M059J (cell line): ENCODE results near the gene C3orf18. TPM values are rescaled to one million over a fixed set of nuclear protein-coding genes. Genes with fewer than 3 reads are reported as not detected.

Source experiments
- DNase-seq: peaks from one replicate; pipeline ENCODE4 v3.0.0-alpha.2; 2012; ENCODE audit warnings: low read depth
- total RNA-seq: library from RNA; depleted of rRNA; stranded (reverse); fragments of >200 nt; shearing (Covaris generic); gene quantifications from 2 replicates; pipeline ENCODE4 v1.2.3, GENCODE V29; 2014

Gene C3orf18
- total RNA-seq, 1 experiment from 2014 or later = 2.7 TPM

DNA sequence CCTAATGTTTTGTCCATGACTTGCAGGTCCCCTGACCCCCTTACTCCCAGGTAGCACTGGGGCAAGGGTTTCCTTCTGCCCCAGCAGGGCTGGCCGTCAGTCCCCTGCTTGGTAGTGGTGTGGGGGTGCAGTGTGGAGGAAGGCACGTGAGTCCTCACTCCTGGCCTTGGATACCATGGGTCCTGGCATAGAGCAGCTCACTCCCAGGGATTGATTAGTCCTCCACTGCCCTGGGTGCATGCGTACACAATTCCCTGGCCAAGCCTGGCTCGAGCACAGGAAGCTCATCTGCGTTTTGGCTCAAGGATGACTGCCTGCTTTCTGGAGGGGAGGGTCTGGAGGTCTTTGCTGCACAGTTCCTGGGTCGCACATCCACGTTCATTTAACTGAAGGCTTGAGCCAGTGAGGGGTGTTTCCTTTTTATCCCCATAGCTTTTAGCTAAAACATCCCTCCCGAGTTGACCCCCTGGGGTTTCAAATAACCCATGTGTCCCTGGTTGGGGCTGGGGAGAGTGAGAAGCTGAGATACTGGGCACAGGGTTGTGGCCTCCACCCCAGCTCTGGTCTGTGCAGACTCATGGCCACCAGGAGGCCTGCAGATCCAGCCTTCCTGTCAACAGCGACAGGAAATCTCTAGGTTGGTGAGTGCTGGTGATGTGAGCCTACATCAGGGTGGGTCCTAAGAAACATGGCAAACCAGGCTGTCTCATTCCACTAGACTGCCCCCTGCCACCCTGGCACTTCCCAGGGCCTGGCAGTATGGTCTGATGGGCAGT, 13.3 kb upstream of the C3orf18 start:
- no peak for DNase-seq

DNA sequence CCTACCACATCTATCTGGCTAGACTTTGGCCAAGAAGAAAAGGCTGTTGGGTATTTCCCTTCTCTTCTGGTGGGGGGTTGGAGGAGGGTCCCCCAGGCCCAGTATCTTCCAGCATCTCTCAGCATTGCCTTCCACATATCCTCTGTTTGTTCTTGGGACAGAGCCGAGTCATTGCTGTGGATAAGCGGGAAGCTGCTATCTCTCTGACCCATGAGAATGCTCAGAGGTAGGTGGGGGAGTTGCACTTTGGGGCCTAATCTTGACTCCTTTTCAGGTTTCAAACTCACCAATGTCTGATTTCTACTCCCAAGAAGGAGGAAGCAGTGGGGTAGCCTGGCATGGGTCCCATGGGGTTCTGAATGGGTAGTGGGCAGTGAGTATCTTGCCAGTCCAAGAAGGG, 9.8 kb upstream of the C3orf18 start:
- no peak for DNase-seq

GRCh38 chr3:50575372-50575771, 7.8 kb upstream of the C3orf18 start:
- peak; percentile 74 for DNase-seq

- DNase-seq = no peak
Observed at GRCh38 chr3:50574444-50574831, 6.9 kb upstream of the C3orf18 start.

GRCh38 chr3:50573566-50574443, 6.3 kb upstream of the C3orf18 start:
- no peak for DNase-seq

DNA sequence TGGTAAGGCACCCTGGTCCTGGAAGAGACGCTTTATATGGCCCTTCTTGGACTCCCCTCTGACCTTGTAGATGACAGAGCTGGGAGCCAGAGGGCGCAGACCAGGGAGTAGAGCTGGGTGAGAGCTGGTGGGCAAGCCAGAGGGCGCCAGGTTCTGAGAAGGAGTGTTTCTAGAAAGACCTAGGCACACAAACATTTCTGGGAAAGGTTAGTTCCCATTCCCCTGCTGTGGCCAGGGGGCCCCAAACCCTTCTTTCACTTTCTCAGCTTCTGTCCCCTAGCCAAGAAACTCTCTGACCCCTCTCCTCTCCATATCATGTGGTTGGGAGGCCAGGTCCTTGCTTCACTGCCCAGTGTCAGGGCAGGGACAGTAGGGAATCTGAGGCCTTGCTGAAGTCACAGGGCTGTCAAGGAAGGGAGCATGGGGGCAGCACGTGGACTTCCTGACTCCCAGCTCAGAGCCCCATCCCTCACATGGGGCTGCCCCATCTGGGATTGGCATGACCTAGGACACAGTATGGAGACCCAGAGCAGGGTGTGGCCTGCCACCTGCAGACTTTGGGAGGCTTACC, 5.3 kb upstream of the C3orf18 start:
- DNase-seq = no peak

DNA sequence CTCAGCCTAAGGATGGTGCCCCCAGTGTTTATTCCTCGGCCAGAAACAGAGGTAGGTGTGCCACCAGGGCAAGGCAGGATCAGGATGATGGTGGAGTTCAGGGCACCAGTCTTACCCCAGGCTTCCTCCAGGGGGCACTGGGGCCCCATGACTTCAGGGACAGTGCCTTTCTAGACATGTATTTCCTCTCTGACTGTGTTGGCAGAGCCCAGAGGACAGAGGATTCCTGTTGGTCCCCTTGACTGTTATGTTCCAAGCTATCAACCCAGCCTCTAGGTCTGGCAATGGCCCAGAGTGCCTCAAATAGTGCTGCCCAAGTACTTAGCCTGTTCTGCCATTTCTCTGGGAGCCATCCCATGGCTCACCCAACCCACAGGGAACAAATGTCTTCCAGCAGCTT, 4.6 kb upstream of the C3orf18 start:
- peak; percentile 54 for DNase-seq

DNA sequence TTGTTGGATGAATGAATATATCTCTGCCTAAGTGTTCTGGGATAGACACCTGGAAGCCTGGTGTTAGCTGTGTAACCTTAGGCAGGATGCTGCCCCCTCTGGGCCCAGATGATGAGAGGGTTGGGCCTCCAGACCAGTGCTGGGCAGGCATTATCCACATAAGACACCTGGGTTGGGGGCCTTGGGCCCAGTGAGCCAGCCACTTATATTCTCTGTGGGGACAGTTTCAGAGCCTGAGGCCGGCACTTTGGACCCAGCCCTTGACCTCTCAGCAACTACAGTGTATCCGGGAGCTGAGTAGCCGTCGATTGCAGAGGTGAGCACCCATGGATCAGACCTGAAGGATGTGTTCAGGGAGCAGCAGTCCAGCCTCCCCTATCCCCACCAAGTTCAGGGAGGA, 3.9 kb upstream of the C3orf18 start:
- DNase-seq = no peak

DNA sequence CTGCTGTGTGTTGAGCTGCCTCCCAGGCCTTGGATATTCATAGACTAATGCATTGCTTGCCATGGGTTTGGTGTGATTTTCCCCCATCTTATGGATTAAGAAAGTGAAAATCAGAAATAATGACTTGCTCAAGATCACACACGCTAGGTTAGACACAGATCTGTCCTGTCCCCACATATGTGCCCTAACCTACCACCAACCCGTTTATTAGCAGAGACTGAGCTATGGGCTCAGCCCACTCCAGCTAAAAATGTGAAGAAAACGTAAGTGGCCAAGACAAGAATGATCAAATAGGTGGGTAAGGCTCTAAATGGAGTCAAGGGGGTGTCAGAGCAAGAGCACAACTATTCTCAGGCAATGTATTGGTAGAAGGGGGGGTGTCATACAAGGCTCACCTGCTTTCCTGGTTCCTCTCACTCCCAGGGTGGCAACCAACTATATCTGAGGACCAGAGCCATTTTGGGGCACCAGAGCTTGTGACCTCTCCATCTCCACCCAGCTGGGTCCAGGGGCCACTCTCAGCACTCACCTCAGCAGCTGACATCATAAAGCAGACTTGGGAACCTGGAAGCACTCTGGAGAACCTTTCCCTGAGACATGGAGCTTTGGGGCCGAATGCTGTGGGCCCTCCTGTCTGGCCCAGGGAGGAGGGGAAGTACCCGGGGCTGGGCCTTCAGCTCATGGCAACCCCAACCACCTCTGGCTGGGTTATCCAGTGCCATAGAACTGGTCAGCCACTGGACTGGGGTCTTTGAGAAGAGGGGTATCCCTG, 3.1 kb upstream of the C3orf18 start:
- DNase-seq = no peak

GRCh38 chr3:50568947-50569749, 1.6 kb upstream of the C3orf18 start, which contains the start of gene HEMK1:
Gene HEMK1 (plus strand): TSS chr3:50569522. CDS start chr3:50571105, 1,583 bp downstream.
- DNase-seq = peak; percentile 85

- no peak for DNase-seq
Observed at GRCh38 chr3:50567011-50567385, 549 bp downstream of the C3orf18 start.

GRCh38 chr3:50564321-50564720, 3.2 kb downstream of the C3orf18 start:
- DNase-seq = no peak

GRCh38 chr3:50563867-50564266, 3.7 kb downstream of the C3orf18 start:
- DNase-seq = no peak

- peak; percentile 88 for DNase-seq
Observed at GRCh38 chr3:50562861-50563260, 4.7 kb downstream of the C3orf18 start.

GRCh38 chr3:50559702-50560101, 7.8 kb downstream of the C3orf18 start:
- peak; percentile 56 for DNase-seq

DNA sequence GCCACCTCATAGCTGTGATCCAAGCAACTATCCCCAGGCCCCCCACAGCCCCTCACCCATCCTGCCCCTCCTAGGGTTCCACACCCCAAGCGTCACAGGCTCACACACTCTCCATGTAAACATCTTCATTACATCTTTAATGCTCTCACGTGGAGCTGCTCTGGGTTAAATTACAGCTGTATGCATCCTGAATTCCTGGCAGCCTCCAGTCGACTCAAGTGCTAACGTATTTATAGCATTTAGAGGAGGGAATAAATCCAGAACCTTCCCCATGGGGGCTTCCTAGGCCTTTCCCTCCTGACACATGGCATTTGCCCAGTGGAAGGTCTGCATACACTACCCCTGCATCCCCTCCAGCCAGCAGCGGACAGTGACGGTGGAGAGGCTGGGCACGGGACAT, 9.6 kb downstream of the C3orf18 start:
- DNase-seq = no peak

GRCh38 chr3:50557106-50557505, 10.4 kb downstream of the C3orf18 start:
- no peak for DNase-seq

DNA sequence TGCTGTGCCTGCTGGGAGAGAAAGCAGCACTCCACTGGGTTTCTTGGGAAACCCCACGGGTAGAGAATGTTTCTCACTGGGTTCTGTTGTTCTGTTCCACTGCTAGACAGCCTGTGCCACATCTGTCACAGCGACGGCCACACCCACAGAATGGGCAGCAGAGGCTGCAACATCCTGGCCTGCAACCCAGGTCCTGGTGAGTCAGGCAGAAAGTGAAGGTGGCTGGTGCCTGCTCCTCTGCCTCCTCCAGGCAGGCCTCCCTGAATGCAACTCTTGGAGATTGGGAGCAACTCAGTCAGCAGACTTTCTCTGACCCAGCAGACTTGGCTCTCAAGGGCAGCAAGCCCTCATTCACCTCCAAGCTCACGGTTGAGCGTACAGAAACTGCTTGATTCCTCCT, 13.0 kb downstream of the C3orf18 start:
- no peak for DNase-seq

- DNase-seq = peak; percentile 16
Observed at GRCh38 chr3:50552598-50552997, 14.9 kb downstream of the C3orf18 start.

DNA sequence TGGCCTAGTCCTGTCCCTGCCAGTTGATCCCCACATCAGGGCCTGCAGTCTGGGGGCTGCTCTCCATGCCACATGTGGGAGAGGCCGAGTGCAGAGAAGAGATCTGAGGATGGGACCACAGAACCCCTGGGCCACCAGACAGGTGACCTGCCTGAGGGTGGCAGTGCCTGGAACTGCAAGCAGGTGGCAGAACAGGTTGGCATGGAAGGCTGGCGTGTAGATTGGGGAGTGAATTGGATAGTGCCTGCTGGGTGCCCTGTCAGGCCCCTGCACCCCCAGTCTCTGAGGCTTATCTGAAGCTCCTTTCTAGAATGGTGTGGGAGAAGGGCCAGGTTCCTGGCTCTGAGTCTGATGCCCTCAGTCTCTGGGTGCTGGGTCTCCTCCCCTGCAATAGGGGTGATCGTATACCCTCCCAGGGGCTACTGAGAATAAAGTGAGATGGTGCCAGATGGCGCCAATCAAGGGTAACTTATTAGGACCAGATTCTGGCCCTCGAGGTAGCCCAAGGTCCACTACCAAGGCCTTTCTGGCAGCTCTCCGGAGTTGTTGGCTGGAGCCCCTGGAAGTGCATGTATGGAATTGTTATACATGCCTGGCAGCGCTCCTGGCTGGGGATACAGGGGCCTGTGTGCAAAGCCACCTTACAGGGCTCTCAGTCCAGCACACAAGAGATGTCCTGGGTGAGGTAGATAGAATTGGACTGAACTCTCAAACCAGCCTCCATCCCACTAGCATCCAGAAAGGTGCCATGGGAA, 15.7 kb downstream of the C3orf18 start:
- no peak for DNase-seq
